GM10266 (cell line): ENCODE data around the gene NPSR1.
"Not testable (repeated sequence)": the region's sequence is repeated elsewhere in the genome, so short reads cannot be mapped to it uniquely, and the experiment has no call there.

ENCODE experiments used
- DNase-seq: peaks from one replicate; pipeline ENCODE4 v3.0.0; 2012; ENCODE audit errors: extremely low spot score
- CTCF ChIP-seq: IDR thresholded peaks from 2 replicates; pipeline ENCODE4 v1.5.1; 2012; ENCODE audit warnings: mild to moderate bottlenecking, low read depth; ENCODE audit not compliant: control insufficient read depth, insufficient read depth; ENCODE audit errors: missing control alignments

Gene NPSR1

GRCh38 chr7:34875481-34875880 is 217.5 kb downstream of the NPSR1 start:
- TF ChIP-seq CTCF = no peak
- no peak for DNase-seq

- not testable (repeated sequence) for DNase-seq
Observed at GRCh38 chr7:34878944-34879735, 221.1 kb downstream of the NPSR1 start.

- TF ChIP-seq CTCF = no peak
- no peak for DNase-seq
Observed at GRCh38 chr7:34879871-34880270, 221.9 kb downstream of the NPSR1 start.

GRCh38 chr7:34883855-34884254 is 225.8 kb downstream of the NPSR1 start:
- DNase-seq = not testable (repeated sequence)

- TF ChIP-seq CTCF = no peak
- no peak for DNase-seq
Observed at GRCh38 chr7:34886856-34887255, 228.8 kb downstream of the NPSR1 start.

- no peak for TF ChIP-seq CTCF
- no peak for DNase-seq
Observed at GRCh38 chr7:34889951-34890350, 231.9 kb downstream of the NPSR1 start.

GRCh38 chr7:34895202-34895601 is 237.2 kb downstream of the NPSR1 start:
- no peak for TF ChIP-seq CTCF
- DNase-seq = no peak
